HG02973 (cell line): ENCODE results near the gene GALNT7.
A peak's percentile ranks its signal among the peaks of the same experiment; 100 is the strongest.
"Not testable (repeated sequence)": the region's sequence is repeated elsewhere in the genome, so short reads cannot be mapped to it uniquely, and the experiment has no call there.

ENCODE experiments used
- ATAC-seq: cut with Tn5 transposase; IDR thresholded peaks from one replicate; pipeline ENCODE4 v1.9.1; 2021; ENCODE audit warnings: moderate library complexity; ENCODE audit not compliant: unreplicated experiment

GALNT7 gene

DNA sequence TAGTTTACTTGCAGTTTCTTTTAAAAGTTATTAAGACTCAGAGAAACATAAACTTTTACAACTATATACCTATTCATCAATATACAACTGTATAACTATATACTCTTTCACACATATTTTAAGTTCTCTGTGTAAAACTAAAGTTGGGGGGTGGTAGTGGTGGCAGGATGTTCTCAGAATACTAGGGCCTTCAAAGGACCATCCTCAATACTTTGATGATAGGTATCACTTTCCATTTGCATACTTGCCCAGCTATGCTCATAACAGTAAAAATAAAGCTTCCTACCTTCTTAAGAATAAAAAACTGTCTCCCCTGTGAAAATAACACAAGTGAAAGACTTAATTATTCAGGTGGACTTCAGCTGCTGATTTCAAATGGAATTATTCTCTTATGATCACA lies 2.9 kb upstream of the GALNT7 start:
- ATAC-seq = no peak

DNA sequence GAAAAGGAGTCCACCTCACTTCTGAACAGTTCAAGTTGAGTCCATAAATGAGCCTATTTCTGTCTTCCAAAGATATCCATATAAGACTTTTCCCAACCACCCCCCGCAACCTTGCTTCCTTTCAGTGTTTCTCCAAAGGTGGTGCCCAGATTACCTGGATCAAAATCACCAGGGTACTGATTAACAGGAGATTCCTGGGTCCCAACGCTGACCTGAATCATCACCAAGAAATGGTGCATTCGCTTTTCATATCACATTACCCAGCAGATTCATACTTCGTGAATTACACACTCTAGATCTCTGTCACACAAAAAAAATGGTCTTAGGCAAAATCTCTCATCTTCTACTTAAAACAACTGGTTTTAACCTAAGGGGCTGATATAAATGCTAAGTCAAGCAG lies 2.1 kb upstream of the GALNT7 start:
- ATAC-seq = no peak

DNA sequence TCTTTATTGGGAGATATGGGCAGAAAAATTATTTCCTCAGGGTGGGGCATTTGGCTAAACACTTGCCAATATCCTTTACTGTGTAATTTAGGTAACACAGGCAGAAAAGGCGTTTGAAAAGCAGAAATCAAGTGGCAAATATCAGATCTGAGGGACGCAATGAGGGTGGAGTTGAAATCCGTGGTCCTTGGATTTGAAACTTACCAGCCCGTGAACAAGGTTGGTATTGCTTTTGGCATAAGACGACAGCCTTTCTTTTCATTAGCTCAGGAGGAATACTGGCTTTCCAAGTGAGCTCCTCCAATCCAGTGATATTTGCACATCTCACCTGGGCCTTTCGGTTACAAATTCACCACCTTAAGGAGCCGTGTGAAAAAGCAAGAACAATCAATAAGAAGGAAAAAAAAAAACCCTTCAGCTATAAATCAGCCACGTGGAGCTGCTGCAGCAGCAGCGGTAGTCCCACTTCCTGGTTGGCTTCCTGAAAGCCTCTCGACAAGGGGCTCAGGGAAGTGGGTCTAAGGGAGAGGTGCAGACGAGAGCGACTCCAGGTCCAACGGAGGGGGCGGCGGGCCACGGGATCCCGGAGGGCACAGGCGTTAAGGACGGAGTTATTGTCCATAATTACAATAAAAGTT lies 734 bp upstream of the GALNT7 start:
- no peak for ATAC-seq

GRCh38 chr4:173169178-173169427 lies 492 bp downstream of the GALNT7 start:
- no peak for ATAC-seq

- ATAC-seq = peak; percentile 67
Observed at GRCh38 chr4:173169428-173170181, 994 bp downstream of the GALNT7 start.

- ATAC-seq = no peak
Observed at GRCh38 chr4:173170182-173170778, 1.7 kb downstream of the GALNT7 start.

GRCh38 chr4:173171098-173171497 lies 2.5 kb downstream of the GALNT7 start:
- no peak for ATAC-seq

GRCh38 chr4:173171987-173172386 lies 3.4 kb downstream of the GALNT7 start:
- no peak for ATAC-seq

DNA sequence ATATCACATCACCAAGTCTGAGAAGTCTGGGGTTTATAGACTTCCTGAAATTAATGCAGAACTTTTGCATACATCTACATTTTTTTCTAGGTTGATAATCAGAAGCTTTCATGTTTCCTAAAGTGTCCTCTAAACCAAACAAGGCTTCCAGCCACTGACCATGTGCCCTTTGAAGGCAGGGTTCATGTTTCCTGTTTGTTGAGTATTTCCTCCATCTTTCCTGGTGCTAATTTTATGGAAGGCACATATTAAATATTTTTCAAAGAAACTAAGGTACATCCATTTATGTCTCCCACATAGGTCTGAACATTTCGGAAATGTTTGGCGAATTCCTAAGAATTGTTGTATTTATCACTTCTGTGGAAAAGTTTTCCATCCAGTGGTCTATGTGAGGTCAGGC lies 5.6 kb downstream of the GALNT7 start:
- no peak for ATAC-seq

GRCh38 chr4:173174594-173175012 lies 6.0 kb downstream of the GALNT7 start:
- ATAC-seq = no peak

DNA sequence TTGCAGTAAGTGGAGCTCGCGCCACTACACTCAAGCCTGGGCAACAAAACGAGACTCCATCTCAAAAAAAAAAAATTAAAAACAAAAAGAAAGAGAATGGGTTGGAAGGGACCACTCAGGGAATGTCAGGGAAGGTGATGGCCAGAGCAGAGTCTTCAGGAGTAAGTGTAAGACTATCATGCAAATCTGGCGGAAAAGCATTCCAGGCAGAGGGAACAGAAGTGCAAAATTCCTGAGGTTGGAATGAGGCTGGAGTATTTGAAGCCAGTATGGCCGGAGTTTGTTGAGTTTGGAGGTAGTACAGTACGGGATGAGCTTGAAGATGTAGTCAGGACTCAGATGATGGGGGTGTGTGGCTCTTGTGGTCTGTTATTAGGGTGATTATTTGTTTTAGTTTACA lies 7.4 kb downstream of the GALNT7 start:
- no peak for ATAC-seq

- ATAC-seq = no peak
Observed at GRCh38 chr4:173177232-173177631, 8.6 kb downstream of the GALNT7 start.

DNA sequence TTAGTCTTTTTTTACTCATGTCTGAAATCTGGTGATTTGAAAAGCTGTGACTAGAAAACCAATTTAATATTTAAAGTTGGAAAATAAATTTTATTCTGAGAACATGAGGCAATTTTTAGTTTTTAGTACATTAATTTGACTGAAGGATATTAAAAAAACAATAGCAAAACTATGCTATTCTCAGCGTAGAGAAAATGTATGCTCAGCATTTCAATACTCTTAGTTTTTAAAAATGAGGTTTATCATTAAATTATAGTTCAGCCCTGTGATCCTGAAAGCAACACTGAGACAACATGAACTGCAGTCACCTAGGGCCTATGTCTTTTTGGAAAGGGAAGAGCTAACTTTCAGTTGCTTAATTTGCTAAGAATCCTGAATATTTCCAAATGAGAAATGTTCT lies 9.5 kb downstream of the GALNT7 start:
- ATAC-seq = no peak

- peak; percentile 60 for ATAC-seq
Observed at GRCh38 chr4:173181848-173182247, 13.2 kb downstream of the GALNT7 start.

DNA sequence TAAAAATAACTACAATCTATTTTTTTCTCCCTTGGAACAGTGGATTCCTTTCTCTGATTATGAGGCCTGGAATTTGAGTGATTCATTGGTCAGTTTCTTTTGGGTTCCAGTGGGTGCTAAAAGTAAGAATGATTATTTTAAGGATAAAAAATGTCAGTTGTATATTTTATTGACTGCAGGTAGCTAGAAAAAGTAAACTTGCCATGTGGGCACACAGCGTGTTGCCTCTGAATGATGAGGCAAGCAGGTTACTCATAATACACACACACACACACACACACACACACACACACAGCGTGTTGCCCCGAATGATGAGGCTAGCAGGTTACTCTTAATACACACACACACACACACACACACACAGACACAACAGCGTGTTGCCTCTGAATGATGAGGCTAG lies 13.8 kb downstream of the GALNT7 start:
- no peak for ATAC-seq

- ATAC-seq = not testable (repeated sequence)
Observed at GRCh38 chr4:173183659-173184247, 15.1 kb downstream of the GALNT7 start.

DNA sequence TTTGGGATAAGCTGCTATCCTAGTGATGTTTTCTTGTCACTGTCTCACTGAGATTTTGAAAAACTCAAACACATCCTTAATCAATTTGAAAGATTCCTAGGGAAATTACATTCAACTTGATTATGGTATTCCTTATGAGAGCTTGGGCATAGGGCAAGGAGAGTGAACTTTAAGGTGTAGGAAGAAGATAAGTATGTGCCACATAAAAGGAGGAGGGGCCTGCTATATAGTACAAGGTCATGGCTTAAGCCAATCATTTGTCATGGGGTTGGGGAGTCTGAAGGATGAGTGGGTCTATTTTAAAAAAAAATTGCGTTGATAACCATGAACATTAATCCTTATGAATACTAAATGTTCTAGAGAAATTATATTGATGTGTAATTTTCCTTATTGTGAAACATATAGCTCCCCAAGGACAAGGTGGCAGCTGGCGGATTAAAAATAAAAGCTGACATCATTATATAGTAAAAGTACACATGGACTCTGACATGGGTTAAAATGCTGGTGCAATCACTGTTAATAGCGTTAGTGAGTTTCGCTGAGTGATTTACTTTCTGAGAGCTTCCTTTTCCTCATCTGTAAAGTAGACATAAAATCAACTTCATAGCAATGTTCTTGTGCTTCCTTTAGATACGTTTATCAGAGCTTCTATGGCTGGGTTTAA lies 17.4 kb downstream of the GALNT7 start:
- peak; percentile 59 for ATAC-seq

DNA sequence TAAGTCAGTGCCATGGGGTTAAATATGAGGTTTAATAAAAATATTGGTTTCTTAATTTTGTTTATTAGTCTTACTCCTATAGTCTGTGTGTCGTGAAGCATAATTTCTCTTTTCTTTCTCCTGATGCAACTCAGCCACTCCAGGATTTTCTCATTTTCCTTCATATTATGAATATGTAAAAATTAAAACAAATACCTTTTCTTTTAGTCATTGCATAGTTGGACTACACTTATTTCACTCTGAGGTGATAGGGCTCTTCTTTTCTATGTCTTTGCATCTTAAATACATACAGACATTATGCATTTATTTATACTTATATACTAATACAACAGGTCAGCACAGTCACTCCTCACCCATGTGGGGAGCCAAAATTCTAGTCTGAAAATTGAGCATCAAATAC lies 19.1 kb downstream of the GALNT7 start:
- no peak for ATAC-seq

DNA sequence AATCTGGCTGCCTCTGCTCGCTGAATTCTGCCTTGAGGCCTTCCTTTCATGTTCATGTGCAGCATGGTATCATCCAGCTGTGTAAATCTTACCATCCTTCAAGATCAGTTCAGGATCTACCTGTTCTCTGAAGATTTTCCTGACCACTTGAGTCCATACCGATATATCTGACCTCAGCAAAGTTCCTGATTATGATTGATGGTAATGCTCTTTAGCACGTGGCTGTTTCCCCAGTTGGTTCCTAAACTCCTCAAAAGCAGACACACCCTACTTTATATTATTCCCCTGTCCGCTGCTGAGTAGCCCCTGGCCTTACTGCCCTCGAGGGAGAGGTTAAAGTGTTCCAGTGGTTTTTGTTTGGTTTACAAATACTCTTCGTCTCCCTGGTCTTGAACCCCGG lies 20.0 kb downstream of the GALNT7 start:
- no peak for ATAC-seq

GRCh38 chr4:173189117-173189693 lies 20.6 kb downstream of the GALNT7 start:
- ATAC-seq = no peak

DNA sequence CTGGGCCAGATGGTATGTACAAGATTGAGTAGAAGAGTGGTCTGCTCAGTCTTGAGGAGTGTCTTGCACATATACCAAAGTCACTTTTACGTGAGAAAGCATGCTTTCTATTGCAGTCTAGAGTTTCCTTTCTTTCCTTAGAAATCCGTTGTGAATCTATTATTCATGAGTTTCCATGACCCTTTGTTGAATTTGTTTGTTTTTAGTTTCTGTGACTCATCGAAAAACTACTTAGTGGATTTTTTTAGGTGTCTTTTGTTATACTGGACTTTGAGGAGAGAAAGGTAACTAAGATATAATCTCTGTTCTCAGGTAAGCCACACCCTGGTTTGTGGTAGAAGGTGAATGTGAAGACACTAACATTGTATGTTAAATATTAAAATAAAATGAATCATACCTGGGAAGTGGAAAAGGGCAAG lies 23.0 kb downstream of the GALNT7 start:
- ATAC-seq = no peak
